Activated CD4-positive, alpha-beta memory T cell treated with anti-CD3 and anti-CD28 coated beads for 36 hours (primary cell): ENCODE results near the gene CTIF. TPM values are rescaled to one million over a fixed set of nuclear protein-coding genes. Genes with fewer than 3 reads are reported as not detected.

ENCODE experiments used
- CTCF ChIA-PET: fragments of 350-600 bp; sonication (Branson Sonifier 250); formaldehyde crosslinking; loops from one replicate; lab custom pipeline; 2021; ENCODE audit warnings: antibody characterized with exemption, inconsistent platforms; lab: Charles Lee
- POLR2A ChIA-PET: fragments of 350-600 bp; sonication (Branson Sonifier 250); formaldehyde crosslinking; loops from one replicate; lab custom pipeline; 2021; ENCODE audit warnings: antibody characterized with exemption; lab: Charles Lee
- DNase-seq: peaks from one replicate; pipeline ENCODE4 v3.0.0-alpha.2; 2020
- H3K27ac Mint-ChIP-seq: one replicate; pipeline ENCODE4 v1.8.0; 2021; ENCODE audit warnings: mixed read lengths
- H3K27me3 Mint-ChIP-seq: one replicate; pipeline ENCODE4 v1.8.0; 2021; ENCODE audit warnings: mixed read lengths
- H3K36me3 Mint-ChIP-seq: one replicate; pipeline ENCODE4 v1.8.0; 2021; ENCODE audit warnings: mixed read lengths
- H3K4me1 Mint-ChIP-seq: one replicate; pipeline ENCODE4 v1.8.0; 2021; ENCODE audit warnings: low read depth, mixed read lengths
- H3K4me3 Mint-ChIP-seq: one replicate; pipeline ENCODE4 v1.8.0; 2021; ENCODE audit warnings: mild to moderate bottlenecking, mixed read lengths
- H3K9me3 Mint-ChIP-seq: one replicate; pipeline ENCODE4 v1.8.0; 2021; ENCODE audit warnings: mixed read lengths
- intact Hi-C: fragments of 100-400 bp; cut with micrococcal nuclease; formaldehyde crosslinking; loops from one replicate; pipeline ENCODE4 v1.15.1; 2023
- total RNA-seq, 2 experiments: library from RNA; stranded (reverse); gene quantifications; one replicate each; pipeline ENCODE4 v1.2.3, GENCODE V29; 2021

The CTIF gene
- total RNA-seq, 2 experiments from 2014 or later = 4.6 to 5.8 TPM

GRCh38 chr18:48781988-48782363, 243.1 kb downstream of the CTIF start:
- ChIA-PET POLR2A (no interaction called here), CTCF (no interaction called here)
- no peak overlapping the region for H3K4me3 Mint-ChIP-seq
- H3K27me3 Mint-ChIP-seq = no peaks in the 10 kb centered on the region
- peaks cover 26% of the 10 kb centered on the region for H3K4me1 Mint-ChIP-seq
- H3K36me3 Mint-ChIP-seq = no peaks in the 10 kb centered on the region
- H3K27ac Mint-ChIP-seq = no peak overlapping the region
- no peaks in the 10 kb centered on the region for H3K9me3 Mint-ChIP-seq
- DNase-seq = no peak
- intact Hi-C loops = no loop called here

GRCh38 chr18:48782381-48782861, 243.6 kb downstream of the CTIF start:
- DNase-seq = no peak
- peaks cover 21% of the 10 kb centered on the region for H3K4me1 Mint-ChIP-seq
- H3K36me3 Mint-ChIP-seq = no peaks in the 10 kb centered on the region
- intact Hi-C loops = no loop called here
- H3K9me3 Mint-ChIP-seq = no peaks in the 10 kb centered on the region
- ChIA-PET CTCF (no interaction called here), POLR2A (no interaction called here)
- no peak overlapping the region for H3K4me3 Mint-ChIP-seq
- H3K27me3 Mint-ChIP-seq = no peaks in the 10 kb centered on the region
- no peak overlapping the region for H3K27ac Mint-ChIP-seq

GRCh38 chr18:48783616-48784520, 245.0 kb downstream of the CTIF start:
- CTCF ChIA-PET = no interaction called here
- POLR2A ChIA-PET = interaction anchor here (1.1 kb wide), 1 partner anchor 18 kb away, joined by 3 read pairs; no protein-coding TSS in a partner anchor
- intact Hi-C loops = no loop called here

GRCh38 chr18:48784656-48785055, 245.8 kb downstream of the CTIF start:
- no peak for DNase-seq
- CTCF ChIA-PET = interaction anchor here (0.9 to 1.5 kb wide), 3 partner anchors 8 to 128 kb away, joined by 3 to 5 read pairs (median 3); no protein-coding TSS in a partner anchor
- H3K27ac Mint-ChIP-seq = no peak overlapping the region
- no peaks in the 10 kb centered on the region for H3K27me3 Mint-ChIP-seq
- H3K36me3 Mint-ChIP-seq = no peaks in the 10 kb centered on the region
- intact Hi-C loops = no loop called here
- H3K9me3 Mint-ChIP-seq = peaks cover 4% of the 10 kb centered on the region
- POLR2A ChIA-PET = interaction anchor here (1.1 kb wide), 1 partner anchor 17 kb away, joined by 5 read pairs; no protein-coding TSS in a partner anchor
- peaks cover 18% of the 10 kb centered on the region for H3K4me1 Mint-ChIP-seq
- H3K4me3 Mint-ChIP-seq = no peak overlapping the region

More at GRCh38 chr18:48783616-48784520, 245.0 kb downstream of the CTIF start:
- Mint-ChIP-seq H3K9me3 (no peaks in the 10 kb centered on the region), H3K4me3 (no peak overlapping the region), H3K27me3 (no peaks in the 10 kb centered on the region), H3K27ac (no peak overlapping the region), H3K4me1 (peaks cover 18% of the 10 kb centered on the region), H3K36me3 (no peaks in the 10 kb centered on the region)
- no peak for DNase-seq

GRCh38 chr18:48785091-48785614, 246.3 kb downstream of the CTIF start:
- peak; percentile 50 for DNase-seq
- no peaks in the 10 kb centered on the region for H3K36me3 Mint-ChIP-seq
- POLR2A ChIA-PET = interaction anchor here (0.6 to 1.1 kb wide), 2 partner anchors 16 kb away, joined by 3 to 5 read pairs; no protein-coding TSS in a partner anchor
- H3K27me3 Mint-ChIP-seq = no peaks in the 10 kb centered on the region
- peaks cover 18% of the 10 kb centered on the region for H3K4me1 Mint-ChIP-seq
- H3K27ac Mint-ChIP-seq = no peak overlapping the region
- peaks cover 4% of the 10 kb centered on the region for H3K9me3 Mint-ChIP-seq
- intact Hi-C loops = no loop called here
- CTCF ChIA-PET = interaction anchor here (0.9 to 1.5 kb wide), 3 partner anchors 9 to 128 kb away, joined by 3 to 5 read pairs (median 3); no protein-coding TSS in a partner anchor
- no peak overlapping the region for H3K4me3 Mint-ChIP-seq

- H3K4me1 Mint-ChIP-seq = peaks cover 18% of the 10 kb centered on the region
- no peak overlapping the region for H3K4me3 Mint-ChIP-seq
- ChIA-PET POLR2A (interaction anchor here (1.1 kb wide), 1 partner anchor 15 kb away, joined by 5 read pairs; no protein-coding TSS in a partner anchor), CTCF (interaction anchor here (1.1 to 1.5 kb wide), 4 partner anchors 8 to 15 kb away, joined by 3 to 5 read pairs (median 4); no protein-coding TSS in a partner anchor)
- no peak for DNase-seq
- intact Hi-C loops = no loop called here
- no peaks in the 10 kb centered on the region for H3K36me3 Mint-ChIP-seq
- no peaks in the 10 kb centered on the region for H3K27me3 Mint-ChIP-seq
- H3K27ac Mint-ChIP-seq = no peak overlapping the region
- H3K9me3 Mint-ChIP-seq = peaks cover 4% of the 10 kb centered on the region
These were observed 247.1 kb downstream of the CTIF start for GRCh38 chr18:48785736-48786454.

- POLR2A ChIA-PET = no interaction called here
- intact Hi-C loops = no loop called here
- no peak for DNase-seq
- no peak overlapping the region for H3K4me3 Mint-ChIP-seq
- peaks cover 19% of the 10 kb centered on the region for H3K4me1 Mint-ChIP-seq
- peaks cover 4% of the 10 kb centered on the region for H3K9me3 Mint-ChIP-seq
- CTCF ChIA-PET = interaction anchor here (1.1 to 1.3 kb wide), 2 partner anchors 8 to 9 kb away, joined by 3 to 4 read pairs; no protein-coding TSS in a partner anchor
- H3K36me3 Mint-ChIP-seq = no peaks in the 10 kb centered on the region
- H3K27me3 Mint-ChIP-seq = no peaks in the 10 kb centered on the region
- H3K27ac Mint-ChIP-seq = no peak overlapping the region
These were observed 247.8 kb downstream of the CTIF start for GRCh38 chr18:48786455-48787202.

GRCh38 chr18:48787203-48788151, 248.6 kb downstream of the CTIF start:
- intact Hi-C loops = no loop called here
- Mint-ChIP-seq H3K9me3 (peaks cover 4% of the 10 kb centered on the region), H3K27me3 (no peaks in the 10 kb centered on the region), H3K4me1 (peaks cover 20% of the 10 kb centered on the region), H3K4me3 (no peak overlapping the region), H3K27ac (no peak overlapping the region), H3K36me3 (no peaks in the 10 kb centered on the region)
- CTCF ChIA-PET = interaction anchor here (1.1 to 1.3 kb wide), 2 partner anchors 7 to 10 kb away, joined by 3 to 4 read pairs; no protein-coding TSS in a partner anchor
- no peak for DNase-seq
- POLR2A ChIA-PET = interaction anchor here (0.6 kb wide), 1 partner anchor 80 kb away, joined by 3 read pairs; no protein-coding TSS in a partner anchor

GRCh38 chr18:48788373-48788772, 249.5 kb downstream of the CTIF start:
- Mint-ChIP-seq H3K27me3 (no peaks in the 10 kb centered on the region), H3K36me3 (no peaks in the 10 kb centered on the region), H3K4me3 (no peak overlapping the region), H3K27ac (no peak overlapping the region), H3K9me3 (peaks cover 4% of the 10 kb centered on the region), H3K4me1 (peaks cover 20% of the 10 kb centered on the region)
- ChIA-PET POLR2A (no interaction called here), CTCF (no interaction called here)
- intact Hi-C loops = no loop called here
- no peak for DNase-seq

GRCh38 chr18:48789259-48789812, 250.5 kb downstream of the CTIF start:
- intact Hi-C loops = no loop called here
- Mint-ChIP-seq H3K27me3 (no peaks in the 10 kb centered on the region), H3K4me1 (peaks cover 16% of the 10 kb centered on the region), H3K27ac (no peak overlapping the region), H3K36me3 (no peaks in the 10 kb centered on the region), H3K4me3 (no peak overlapping the region), H3K9me3 (peaks cover 4% of the 10 kb centered on the region)
- ChIA-PET CTCF (no interaction called here), POLR2A (no interaction called here)
- no peak for DNase-seq
